ENCODE data around the gene UBE2Q2.
"Not testable (repeated sequence)": the region's sequence is repeated elsewhere in the genome, so short reads cannot be mapped to it uniquely, and the experiment has no call there.

Gene UBE2Q2

DNA sequence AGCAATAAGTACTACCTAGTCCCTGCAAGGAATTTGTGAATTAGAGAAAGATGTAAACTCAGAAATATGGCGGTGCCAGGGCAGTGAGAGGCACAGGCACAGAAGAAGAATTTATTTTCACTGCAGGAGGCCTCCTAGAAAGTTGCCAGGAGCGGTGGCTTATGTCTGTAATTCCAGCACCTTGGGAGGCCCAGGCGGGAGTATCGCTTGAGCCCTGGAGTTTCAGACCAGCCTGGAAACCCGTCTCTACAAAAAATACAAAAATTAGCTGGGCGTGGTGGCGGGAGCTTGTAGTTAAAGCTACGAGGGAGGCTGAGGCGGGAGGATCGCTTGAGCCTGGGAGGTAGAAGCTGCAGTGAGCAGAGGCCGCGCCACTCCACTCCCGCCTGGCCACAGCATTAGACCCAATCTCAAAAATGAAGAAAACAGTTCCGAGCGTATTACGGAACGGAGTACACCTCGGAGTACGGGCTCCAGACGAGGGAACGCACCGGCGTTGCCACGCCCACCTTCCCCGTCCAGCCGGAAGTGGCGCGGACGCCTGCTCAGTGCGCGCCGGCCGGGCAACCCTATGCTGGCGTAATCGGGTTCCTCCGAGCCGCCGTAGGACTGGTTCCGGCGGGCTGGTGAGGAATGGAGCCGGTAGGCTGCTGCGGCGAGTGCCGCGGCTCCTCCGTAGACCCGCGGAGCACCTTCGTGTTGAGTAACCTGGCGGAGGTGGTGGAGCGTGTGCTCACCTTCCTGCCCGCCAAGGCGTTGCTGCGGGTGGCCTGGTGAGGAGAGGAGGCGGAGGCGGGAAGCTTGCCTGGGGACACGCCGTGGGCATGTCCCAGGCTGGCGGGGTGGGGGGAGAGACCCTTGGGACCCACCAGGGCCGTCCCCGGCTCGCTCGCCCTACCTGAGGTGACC lies 60.3 kb downstream of the UBE2Q2 start, which contains the start of gene FBXO22:
TSS of gene FBXO22 (plus strand) at position 548 of the 909 bp plus-strand sequence. CDS start at position 634, 86 bp downstream.
- peaks cover 50% of the 10 kb centered on the region for H3K36me3 ChIP-seq
- TF ChIP-seq, protein P1, sequence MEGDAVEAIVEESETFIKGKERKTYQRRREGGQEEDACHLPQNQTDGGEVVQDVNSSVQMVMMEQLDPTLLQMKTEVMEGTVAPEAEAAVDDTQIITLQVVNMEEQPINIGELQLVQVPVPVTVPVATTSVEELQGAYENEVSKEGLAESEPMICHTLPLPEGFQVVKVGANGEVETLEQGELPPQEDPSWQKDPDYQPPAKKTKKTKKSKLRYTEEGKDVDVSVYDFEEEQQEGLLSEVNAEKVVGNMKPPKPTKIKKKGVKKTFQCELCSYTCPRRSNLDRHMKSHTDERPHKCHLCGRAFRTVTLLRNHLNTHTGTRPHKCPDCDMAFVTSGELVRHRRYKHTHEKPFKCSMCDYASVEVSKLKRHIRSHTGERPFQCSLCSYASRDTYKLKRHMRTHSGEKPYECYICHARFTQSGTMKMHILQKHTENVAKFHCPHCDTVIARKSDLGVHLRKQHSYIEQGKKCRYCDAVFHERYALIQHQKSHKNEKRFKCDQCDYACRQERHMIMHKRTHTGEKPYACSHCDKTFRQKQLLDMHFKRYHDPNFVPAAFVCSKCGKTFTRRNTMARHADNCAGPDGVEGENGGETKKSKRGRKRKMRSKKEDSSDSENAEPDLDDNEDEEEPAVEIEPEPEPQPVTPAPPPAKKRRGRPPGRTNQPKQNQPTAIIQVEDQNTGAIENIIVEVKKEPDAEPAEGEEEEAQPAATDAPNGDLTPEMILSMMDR (IDR thresholded peaks at IDR 0.05; ENCODE audit: low read depth, low read length): no peak
- peak within 1 kb of the TSS; percentile 99 for H3K27ac ChIP-seq
- H3K4me3 ChIP-seq (ENCODE audit: low read depth, low read length): peak within 1 kb of the TSS; percentile 87
- peak; percentile 93 for DNase-seq
- no peaks in the 10 kb centered on the region for H3K9me3 ChIP-seq (ENCODE audit: severe bottlenecking)
- no peaks in the 10 kb centered on the region for H3K27me3 ChIP-seq (ENCODE audit: insufficient read depth, low read depth, severe bottlenecking)

DNA sequence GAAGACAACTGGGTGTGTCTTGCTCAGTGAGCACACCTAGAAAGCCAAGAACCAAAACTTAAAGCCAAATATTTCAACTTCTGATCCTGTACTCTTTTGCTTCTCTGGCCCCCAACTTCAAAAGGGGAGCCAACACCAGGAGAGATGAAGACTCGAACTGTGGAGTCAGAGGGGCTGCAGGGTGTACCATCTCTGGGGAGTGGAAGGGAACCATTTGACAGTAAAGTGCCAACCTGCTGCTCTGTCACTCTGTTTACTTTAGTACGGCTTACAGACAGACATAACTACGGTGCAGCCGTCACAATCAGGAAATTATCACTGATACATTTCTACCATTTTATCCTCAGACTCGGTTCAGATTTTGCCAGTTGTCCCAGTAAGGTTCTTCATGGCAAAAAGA lies 62.0 kb downstream of the UBE2Q2 start:
- TF ChIP-seq, protein P1 (IDR thresholded peaks at IDR 0.05; ENCODE audit: low read depth, low read length): no peak
- Histone ChIP-seq H3K4me3 (ENCODE audit: low read depth, low read length) (no peak overlapping the region), H3K9me3 (ENCODE audit: severe bottlenecking) (no peaks in the 10 kb centered on the region), H3K36me3 (peaks cover 60% of the 10 kb centered on the region), H3K27ac (no peak overlapping the region), H3K27me3 (ENCODE audit: insufficient read depth, low read depth, severe bottlenecking) (no peaks in the 10 kb centered on the region)
- DNase-seq: no peak

DNA sequence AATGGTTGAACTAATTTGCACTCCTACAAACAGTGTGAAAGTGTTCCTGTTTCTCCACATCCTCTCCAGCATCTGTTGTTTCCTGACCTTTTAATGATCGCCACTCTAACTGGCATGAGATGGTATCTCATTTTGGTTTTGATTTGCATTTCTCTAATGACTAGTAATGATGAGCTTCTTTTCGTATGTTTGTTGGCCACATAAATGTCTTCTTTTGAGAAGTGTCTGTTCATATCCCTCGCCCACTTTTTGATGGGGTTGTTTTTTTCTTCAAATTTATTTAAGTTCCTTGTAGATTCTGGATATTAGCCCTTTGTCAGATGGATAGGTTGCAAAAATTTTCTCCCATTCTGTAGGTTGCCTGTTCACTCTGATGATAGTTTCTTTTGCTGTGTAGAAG lies 67.1 kb downstream of the UBE2Q2 start:
- not testable (repeated sequence) for H3K9me3 ChIP-seq (ENCODE audit: severe bottlenecking); H3K27ac ChIP-seq; DNase-seq; H3K27me3 ChIP-seq (ENCODE audit: insufficient read depth, low read depth, severe bottlenecking); H3K4me3 ChIP-seq (ENCODE audit: low read depth, low read length)
- peaks cover 72% of the 10 kb centered on the region for H3K36me3 ChIP-seq

DNA sequence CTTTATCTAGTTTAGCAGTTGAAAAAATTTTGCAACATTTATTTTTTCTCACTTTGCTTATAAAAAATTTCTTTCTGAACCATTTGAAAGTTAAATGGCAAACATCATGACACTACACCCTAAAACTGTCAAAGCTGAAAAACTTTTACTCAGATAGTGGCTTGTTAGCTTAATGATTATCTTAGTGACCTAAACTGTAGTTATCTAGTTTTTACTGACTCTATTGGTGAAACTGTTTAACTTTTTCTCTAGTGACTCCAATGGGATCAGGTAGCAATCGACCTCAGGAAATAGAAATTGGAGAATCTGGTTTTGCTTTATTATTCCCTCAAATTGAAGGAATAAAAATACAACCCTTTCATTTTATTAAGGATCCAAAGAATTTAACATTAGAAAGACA lies 73.7 kb downstream of the UBE2Q2 start:
- no peaks in the 10 kb centered on the region for H3K27me3 ChIP-seq (ENCODE audit: insufficient read depth, low read depth, severe bottlenecking)
- no peak for DNase-seq
- no peak overlapping the region for H3K27ac ChIP-seq
- peaks cover 75% of the 10 kb centered on the region for H3K36me3 ChIP-seq
- H3K9me3 ChIP-seq (ENCODE audit: severe bottlenecking): no peaks in the 10 kb centered on the region
- no peak overlapping the region for H3K4me3 ChIP-seq (ENCODE audit: low read depth, low read length)
- TF ChIP-seq, protein P1 (IDR thresholded peaks at IDR 0.05; ENCODE audit: low read depth, low read length): no peak

DNA sequence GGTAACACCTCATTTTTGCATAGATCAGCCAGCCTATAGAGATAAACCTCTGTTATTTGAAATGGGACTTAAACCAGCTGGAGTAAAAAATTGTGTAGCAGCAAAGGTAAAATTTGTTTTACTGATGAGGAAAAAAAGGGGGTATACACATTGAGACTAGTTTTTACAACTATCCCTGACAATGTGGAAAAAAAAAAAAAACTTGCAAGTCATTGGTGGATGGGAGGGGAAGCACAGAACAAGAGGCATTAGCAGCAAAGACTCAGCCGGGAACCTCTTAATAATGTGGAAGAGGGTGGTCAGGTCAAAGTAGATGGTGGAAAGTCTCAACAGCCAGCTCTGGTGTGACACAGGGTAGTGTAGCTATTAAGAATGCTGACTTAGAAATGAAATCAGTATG lies 74.9 kb downstream of the UBE2Q2 start:
- peaks cover 81% of the 10 kb centered on the region for H3K36me3 ChIP-seq
- no peak for DNase-seq
- H3K4me3 ChIP-seq (ENCODE audit: low read depth, low read length): no peak overlapping the region
- TF ChIP-seq, protein P1 (IDR thresholded peaks at IDR 0.05; ENCODE audit: low read depth, low read length): no peak
- H3K27me3 ChIP-seq (ENCODE audit: insufficient read depth, low read depth, severe bottlenecking): no peaks in the 10 kb centered on the region
- H3K9me3 ChIP-seq (ENCODE audit: severe bottlenecking): no peaks in the 10 kb centered on the region
- H3K27ac ChIP-seq: no peak overlapping the region

DNA sequence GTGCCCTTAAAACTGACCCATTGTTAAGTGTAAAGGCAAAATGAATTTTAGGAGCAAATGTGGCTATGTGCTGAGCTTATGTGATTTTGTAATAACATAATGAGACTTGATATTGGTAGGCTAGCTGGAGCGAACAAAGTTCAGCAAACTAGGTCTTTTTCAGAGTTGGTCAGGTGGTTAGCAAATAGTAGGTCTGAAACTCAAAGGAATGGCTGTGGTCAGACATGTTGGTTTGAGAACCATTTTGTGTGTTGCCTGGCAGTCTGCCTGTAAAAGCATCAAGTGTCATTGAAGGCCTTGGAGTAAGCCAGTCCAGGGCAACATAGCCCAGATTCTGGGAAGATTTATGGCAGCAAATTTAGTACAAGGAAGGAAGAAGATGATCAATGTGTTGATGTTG lies 76.8 kb downstream of the UBE2Q2 start:
- Histone ChIP-seq H3K36me3 (peaks cover 69% of the 10 kb centered on the region), H3K27me3 (ENCODE audit: insufficient read depth, low read depth, severe bottlenecking) (no peaks in the 10 kb centered on the region), H3K27ac (no peak overlapping the region), H3K9me3 (ENCODE audit: severe bottlenecking) (no peaks in the 10 kb centered on the region), H3K4me3 (ENCODE audit: low read depth, low read length) (no peak overlapping the region)
- TF ChIP-seq, protein P1 (IDR thresholded peaks at IDR 0.05; ENCODE audit: low read depth, low read length): no peak
- no peak for DNase-seq
